KMS-11 (cell line): ENCODE measurements around the gene PLEKHG7.

ENCODE experiments used
- H2AFZ ChIP-seq: fragments of 200-600 bp; sonication (generic); 2 replicates; pipeline ENCODE4 v1.6.1; 2016; ENCODE audit warnings: antibody characterized with exemption, mixed run types, low read depth
- H3K27ac ChIP-seq: fragments of 200-600 bp; sonication (generic); 2 replicates; pipeline ENCODE4 v1.6.1; 2016; ENCODE audit warnings: mild to moderate bottlenecking, mixed run types
- H3K27me3 ChIP-seq: fragments of 200-600 bp; sonication (generic); 2 replicates; pipeline ENCODE4 v1.6.1; 2017; ENCODE audit warnings: mild to moderate bottlenecking, low read depth, mixed run types, moderate library complexity; ENCODE audit not compliant: insufficient read depth
- H3K36me3 ChIP-seq: fragments of 200-600 bp; sonication (generic); 2 replicates; pipeline ENCODE4 v1.6.1; 2017; ENCODE audit warnings: mild to moderate bottlenecking, mixed run types; ENCODE audit not compliant: insufficient read depth
- H3K4me1 ChIP-seq: fragments of 200-600 bp; sonication (generic); 2 replicates; pipeline ENCODE4 v1.6.1; 2016; ENCODE audit warnings: mild to moderate bottlenecking, low read depth, mixed run types; ENCODE audit not compliant: poor library complexity, severe bottlenecking
- H3K4me2 ChIP-seq: fragments of 200-600 bp; sonication (generic); 2 replicates; pipeline ENCODE4 v1.7.0; 2016; ENCODE audit warnings: mild to moderate bottlenecking, mixed run types
- H3K4me3 ChIP-seq: fragments of 200-600 bp; sonication (generic); IDR thresholded peaks from 2 replicates; pipeline ENCODE4 v1.6.1; 2017; ENCODE audit warnings: low read depth, low read length, mixed read lengths; ENCODE audit not compliant: insufficient read depth
- H3K79me2 ChIP-seq: fragments of 200-600 bp; sonication (generic); 2 replicates; pipeline ENCODE4 v1.6.1; 2016; ENCODE audit warnings: low read depth, mixed run types; ENCODE audit not compliant: insufficient read depth
- H3K9ac ChIP-seq: fragments of 200-600 bp; sonication (generic); 2 replicates; pipeline ENCODE4 v1.6.1; 2016; ENCODE audit warnings: mild to moderate bottlenecking, mixed run types
- H4K20me1 ChIP-seq: fragments of 200-600 bp; sonication (generic); 2 replicates; pipeline ENCODE4 v1.6.1; 2016; ENCODE audit warnings: mild to moderate bottlenecking, mixed run types; ENCODE audit not compliant: insufficient read depth
- TF ChIP-seq, protein P1 (sequence below): fragments of 200-600 bp; sonication (generic); conservative IDR thresholded peaks from 2 replicates; pipeline ENCODE4 v1.6.1; 2017; ENCODE audit warnings: low read depth, mild to moderate bottlenecking, antibody characterized with exemption, low read length, moderate library complexity, mixed read lengths

The PLEKHG7 gene

DNA sequence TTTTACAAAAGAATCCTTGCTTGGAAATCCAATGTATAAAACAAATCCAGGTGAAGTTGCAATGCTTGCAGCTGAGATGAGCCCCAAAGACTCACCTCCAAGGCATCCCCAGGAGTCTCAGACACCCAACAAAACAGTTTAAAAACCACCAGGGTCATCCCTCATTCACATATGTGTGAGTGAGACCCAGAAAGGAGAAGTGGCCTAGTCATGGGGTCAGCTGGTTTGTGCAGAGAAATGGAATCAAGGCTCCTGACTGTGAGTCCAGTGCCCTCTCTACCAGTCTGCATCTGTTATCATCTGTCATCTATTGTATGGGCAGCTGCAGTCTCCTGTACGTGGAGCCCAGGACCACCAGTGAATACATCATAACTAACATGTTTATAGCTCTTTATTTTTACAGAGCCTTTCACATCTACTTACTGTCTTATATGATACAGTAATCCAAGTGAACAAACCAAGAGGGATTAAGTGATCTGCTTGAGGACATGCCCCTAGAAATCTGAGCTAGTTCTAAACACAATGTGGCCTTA lies 27.1 kb downstream of the PLEKHG7 start:
- Histone ChIP-seq H3K79me2 (no peaks in the 10 kb centered on the region), H3K4me3 (no peak overlapping the region), H3K27ac (no peak overlapping the region), H3K36me3 (no peaks in the 10 kb centered on the region), H2AFZ (no peak overlapping the region), H4K20me1 (no peaks in the 10 kb centered on the region), H3K4me1 (no peaks in the 10 kb centered on the region), H3K27me3 (no peaks in the 10 kb centered on the region), H3K4me2 (no peak overlapping the region), H3K9ac (no peak overlapping the region)
- TF ChIP-seq, protein P1, sequence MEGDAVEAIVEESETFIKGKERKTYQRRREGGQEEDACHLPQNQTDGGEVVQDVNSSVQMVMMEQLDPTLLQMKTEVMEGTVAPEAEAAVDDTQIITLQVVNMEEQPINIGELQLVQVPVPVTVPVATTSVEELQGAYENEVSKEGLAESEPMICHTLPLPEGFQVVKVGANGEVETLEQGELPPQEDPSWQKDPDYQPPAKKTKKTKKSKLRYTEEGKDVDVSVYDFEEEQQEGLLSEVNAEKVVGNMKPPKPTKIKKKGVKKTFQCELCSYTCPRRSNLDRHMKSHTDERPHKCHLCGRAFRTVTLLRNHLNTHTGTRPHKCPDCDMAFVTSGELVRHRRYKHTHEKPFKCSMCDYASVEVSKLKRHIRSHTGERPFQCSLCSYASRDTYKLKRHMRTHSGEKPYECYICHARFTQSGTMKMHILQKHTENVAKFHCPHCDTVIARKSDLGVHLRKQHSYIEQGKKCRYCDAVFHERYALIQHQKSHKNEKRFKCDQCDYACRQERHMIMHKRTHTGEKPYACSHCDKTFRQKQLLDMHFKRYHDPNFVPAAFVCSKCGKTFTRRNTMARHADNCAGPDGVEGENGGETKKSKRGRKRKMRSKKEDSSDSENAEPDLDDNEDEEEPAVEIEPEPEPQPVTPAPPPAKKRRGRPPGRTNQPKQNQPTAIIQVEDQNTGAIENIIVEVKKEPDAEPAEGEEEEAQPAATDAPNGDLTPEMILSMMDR = no peak

DNA sequence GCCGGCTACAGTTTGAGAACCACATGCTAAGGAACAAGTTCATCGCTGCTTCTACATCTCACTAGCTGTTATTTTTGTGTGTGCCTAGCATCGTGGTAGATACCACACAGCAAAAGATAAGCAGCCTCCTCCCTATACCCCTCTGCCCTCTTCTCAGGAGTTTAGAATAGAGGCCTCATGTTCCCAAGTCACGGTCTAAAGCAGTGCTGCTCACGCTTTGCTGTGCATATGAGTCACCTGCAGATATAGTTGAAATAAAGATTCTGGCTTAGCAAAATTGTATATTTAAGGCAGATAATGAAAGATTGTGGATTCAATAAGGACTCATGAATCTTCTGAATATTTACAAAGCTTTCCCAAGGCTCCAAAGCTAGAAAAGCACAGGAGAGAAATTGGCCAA lies 28.0 kb downstream of the PLEKHG7 start:
- TF ChIP-seq, protein P1 = no peak
- H3K27me3 ChIP-seq = no peaks in the 10 kb centered on the region
- H3K9ac ChIP-seq = no peak overlapping the region
- H3K4me2 ChIP-seq = no peak overlapping the region
- H3K36me3 ChIP-seq = no peaks in the 10 kb centered on the region
- no peaks in the 10 kb centered on the region for H4K20me1 ChIP-seq
- no peak overlapping the region for H3K4me3 ChIP-seq
- H3K79me2 ChIP-seq = no peaks in the 10 kb centered on the region
- H3K27ac ChIP-seq = no peak overlapping the region
- H2AFZ ChIP-seq = no peak overlapping the region
- H3K4me1 ChIP-seq = no peaks in the 10 kb centered on the region

- H2AFZ ChIP-seq = no peak overlapping the region
- no peak overlapping the region for H3K4me2 ChIP-seq
- no peak overlapping the region for H3K4me3 ChIP-seq
- no peak overlapping the region for H3K27ac ChIP-seq
- no peaks in the 10 kb centered on the region for H3K4me1 ChIP-seq
- TF ChIP-seq, protein P1 = no peak
- no peaks in the 10 kb centered on the region for H4K20me1 ChIP-seq
- no peaks in the 10 kb centered on the region for H3K36me3 ChIP-seq
- no peaks in the 10 kb centered on the region for H3K79me2 ChIP-seq
- H3K27me3 ChIP-seq = no peaks in the 10 kb centered on the region
- no peak overlapping the region for H3K9ac ChIP-seq
These were observed 29.4 kb downstream of the PLEKHG7 start for GRCh38 chr12:92732216-92732615.

GRCh38 chr12:92732716-92733115 lies 29.9 kb downstream of the PLEKHG7 start:
- no peaks in the 10 kb centered on the region for H3K27me3 ChIP-seq
- H4K20me1 ChIP-seq = no peaks in the 10 kb centered on the region
- H3K79me2 ChIP-seq = no peaks in the 10 kb centered on the region
- no peak overlapping the region for H2AFZ ChIP-seq
- no peaks in the 10 kb centered on the region for H3K4me1 ChIP-seq
- no peak overlapping the region for H3K9ac ChIP-seq
- TF ChIP-seq, protein P1 = no peak
- no peaks in the 10 kb centered on the region for H3K36me3 ChIP-seq
- no peak overlapping the region for H3K4me2 ChIP-seq
- H3K27ac ChIP-seq = no peak overlapping the region
- no peak overlapping the region for H3K4me3 ChIP-seq
